ENCODE measurements around the gene DCC.

GRCh38 chr18:52914148-52914547 is 574.2 kb downstream of the DCC start:
- no peak for TF ChIP-seq CTCF (IDR thresholded peaks at IDR 0.05)
- no peak for TF ChIP-seq POLR2A (IDR thresholded peaks at IDR 0.05)
- no peak for TF ChIP-seq EP300 (IDR thresholded peaks at IDR 0.05)
